NCI-H2081 treated with DMSO at 0.1 percent for 48 hours (cell line): ENCODE measurements around the gene FLNB.
"Not testable (repeated sequence)": the region's sequence is repeated elsewhere in the genome, so short reads cannot be mapped to it uniquely, and the experiment has no call there.

Experiments
- DNase-seq: peaks from one replicate; lab custom pipeline; 2025; lab: John Stamatoyannopoulos, UW

Gene FLNB

DNA sequence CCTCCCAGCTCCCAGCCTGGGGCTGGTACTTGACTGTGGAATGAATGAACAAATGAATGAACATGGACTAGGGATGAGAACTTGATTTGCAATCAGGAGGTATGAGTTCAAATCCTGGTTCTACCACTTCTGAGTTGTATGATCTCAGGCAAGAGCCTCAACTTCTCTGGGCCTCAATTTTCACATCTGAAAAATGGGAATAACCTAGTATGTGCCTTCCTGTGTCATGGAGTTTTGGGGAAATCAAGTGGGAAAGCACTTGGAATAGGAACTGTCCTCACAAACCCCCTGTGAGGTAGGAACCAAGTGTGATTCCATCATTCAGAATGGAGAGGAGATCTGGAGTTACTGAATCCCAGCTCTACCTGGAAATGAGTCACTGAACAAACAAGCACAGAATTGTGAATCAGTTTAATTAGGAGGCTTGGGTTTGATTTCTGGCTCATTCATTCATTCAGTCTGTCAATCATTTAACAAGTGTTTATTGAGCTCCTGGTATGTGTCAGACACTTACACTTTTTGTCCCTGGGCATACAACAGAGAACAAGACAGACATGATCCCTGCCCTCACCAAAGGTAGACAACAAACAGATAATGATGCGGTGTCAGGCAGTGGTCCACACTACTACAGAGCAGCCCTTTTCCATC lies 172.8 kb downstream of the FLNB start:
- DNase-seq = no peak

DNA sequence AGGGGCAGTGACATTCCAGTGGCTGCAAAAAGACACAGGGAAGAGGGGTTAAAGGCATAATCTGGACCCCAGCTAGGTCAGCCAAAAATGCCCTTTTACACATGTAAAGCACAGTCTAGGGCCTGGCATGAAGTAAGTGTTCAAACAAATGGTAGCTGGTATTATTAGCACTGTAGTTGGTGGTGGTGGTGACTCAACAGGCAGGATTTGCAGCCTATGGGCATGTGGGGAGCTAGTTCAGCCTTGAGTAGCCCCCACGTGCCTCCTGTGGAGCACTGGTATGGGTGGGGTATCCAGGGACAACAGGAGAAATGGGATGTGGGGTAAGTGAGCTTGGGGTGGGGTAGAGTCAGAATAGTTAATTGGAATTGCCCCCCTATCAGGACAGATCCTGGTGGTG lies 175.0 kb downstream of the FLNB start:
- DNase-seq = no peak

DNA sequence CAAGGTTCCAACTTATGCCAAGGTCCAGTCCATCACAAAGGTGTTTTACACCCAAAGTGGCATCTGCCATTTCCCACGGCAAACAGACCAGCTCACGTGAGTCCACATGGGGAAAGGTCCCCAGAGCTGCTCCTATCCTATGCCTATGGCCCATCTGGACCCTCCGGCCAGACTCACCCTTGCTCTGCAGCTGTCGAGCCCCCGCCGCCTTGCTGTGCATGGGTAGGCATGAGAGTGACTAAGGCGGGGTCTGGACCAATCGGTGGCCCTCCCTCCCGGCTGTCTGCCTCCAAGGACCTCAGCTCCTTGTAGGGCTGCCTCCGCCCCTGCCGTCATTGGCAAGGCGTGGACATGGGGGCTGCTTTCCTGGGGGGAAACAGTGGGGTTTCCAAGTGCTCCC lies 175.7 kb downstream of the FLNB start:
- DNase-seq = no peak

DNA sequence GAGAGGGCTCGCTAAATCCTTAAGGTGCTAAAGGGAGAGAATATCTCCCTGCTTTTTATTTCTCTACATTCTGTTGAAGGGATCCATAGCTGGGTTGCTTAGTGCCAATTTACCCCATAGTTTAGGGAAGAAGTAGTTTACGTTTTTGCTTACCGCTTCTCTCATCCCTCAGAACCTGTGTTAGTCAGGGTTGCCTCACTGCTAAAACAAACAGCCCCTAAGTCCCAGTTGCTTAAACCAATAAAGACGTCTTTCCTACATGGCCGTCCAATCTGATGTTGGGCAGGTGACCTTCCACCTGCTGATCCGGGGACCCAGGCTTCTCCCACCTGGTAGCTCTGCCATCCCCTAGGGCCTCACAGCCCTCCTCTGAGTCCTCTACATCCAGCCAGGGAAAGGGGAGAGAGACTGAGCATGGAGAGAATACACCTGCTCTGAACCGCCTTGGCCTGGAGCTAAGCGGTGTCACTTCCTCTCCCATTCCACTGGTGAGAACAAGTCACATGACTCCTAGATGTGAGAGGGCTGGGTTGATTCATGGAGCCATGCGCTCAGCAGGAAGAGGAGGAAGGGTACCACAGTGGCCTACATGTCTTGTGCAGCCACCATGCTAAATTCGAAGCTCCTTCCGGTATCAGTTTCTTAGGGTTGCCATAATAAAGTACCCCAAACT lies 176.2 kb downstream of the FLNB start:
- no peak for DNase-seq

DNA sequence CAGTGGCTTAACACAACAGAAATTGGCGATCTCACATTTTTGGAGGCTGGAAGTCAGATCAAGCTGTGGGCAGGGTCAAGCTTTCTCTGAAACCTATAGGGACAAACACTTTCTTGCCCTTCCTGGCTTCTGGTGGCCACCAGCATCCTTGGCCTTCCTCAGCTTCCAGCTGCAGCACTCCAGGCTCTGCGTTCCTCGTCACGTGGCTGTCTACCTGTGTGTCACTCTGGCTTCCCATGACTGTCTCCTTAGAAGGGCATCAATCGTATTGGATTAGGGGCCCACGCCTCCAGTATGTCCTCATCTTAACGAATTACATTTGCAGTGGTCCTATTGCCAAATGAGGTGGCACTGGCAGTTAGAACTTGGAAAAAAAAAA lies 176.7 kb downstream of the FLNB start:
- DNase-seq = no peak

DNA sequence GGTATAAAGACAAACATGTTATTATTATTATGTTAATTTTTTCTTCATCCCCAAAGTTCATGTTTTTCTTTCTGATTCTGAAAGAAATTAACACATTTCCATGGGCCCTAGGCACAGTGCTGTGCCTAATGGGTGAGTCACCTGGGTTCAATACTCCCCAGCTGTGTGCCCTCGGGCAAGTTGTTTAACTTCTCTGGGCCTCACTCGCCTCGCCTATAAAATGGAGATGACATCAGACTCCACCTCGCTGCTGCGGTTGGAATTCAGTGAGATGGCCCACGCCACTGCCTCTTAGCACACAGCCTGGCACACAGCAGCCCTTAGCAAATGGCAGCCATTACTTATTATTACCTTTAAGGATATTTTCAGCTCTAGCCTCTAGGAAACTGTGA lies 179.9 kb downstream of the FLNB start:
- DNase-seq = no peak

DNA sequence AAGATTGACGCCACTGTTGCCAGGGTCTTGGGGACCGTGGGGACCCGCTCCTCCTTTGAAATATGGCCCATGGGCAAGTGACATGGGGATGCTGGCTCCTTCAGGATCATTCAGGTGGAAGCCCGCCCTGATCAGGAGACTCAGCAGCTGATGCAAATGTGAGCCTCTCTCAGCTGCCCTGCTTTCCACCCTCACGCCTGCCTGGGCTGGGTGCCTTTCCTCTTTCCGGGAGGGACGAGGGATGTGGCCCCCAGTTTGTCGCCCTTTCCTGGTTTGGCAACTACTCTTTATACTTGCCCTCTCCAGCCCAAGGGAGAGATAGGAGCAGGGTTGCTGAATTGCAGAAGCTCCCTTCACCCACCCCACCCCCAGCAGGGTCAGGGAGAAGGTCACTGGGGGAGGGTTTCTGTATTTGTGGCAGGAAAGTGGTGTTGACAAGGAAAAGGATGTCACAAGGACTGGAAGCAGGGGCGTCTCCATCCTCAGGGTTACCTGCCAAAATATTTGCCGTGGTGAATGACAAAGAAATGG lies 180.8 kb downstream of the FLNB start:
- no peak for DNase-seq

DNA sequence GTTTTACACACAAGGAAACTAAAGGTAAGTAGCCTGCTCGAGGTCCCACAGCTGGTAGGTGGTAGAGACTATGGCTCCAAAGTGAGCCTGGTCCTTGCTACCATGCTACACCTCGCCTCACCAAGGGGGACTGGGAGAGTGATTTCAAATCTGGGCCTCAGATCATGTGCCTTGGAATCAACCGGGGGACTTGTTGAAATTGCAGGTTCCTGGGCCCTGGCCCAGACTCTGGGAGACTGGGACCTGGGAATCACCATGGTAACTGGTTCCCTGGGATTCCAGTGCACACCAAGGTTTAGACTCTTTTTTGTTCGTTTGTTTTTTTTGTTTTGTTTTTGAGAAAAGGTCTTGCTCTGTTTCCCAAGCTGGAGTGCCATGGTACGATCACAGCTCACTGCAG lies 181.5 kb downstream of the FLNB start:
- no peak for DNase-seq

DNA sequence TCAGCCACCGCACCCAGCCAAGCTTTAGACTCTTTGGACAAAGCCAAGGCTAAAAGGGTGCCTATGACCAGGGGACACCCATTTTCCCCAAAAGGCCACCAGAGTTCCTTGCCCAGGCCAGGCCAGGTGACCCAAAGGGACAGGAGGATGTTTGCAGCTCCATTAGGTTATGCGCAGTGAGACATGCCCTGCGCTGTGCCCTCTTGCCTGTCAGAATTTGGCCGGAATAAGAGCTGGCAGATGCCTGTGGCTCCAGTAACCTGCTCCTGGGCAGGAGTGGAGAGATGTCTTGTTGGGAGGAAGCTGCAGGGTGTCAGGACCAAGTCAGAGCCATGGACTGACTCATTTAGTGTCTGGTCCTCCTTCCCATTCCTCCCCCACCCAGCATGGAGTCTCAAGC lies 182.1 kb downstream of the FLNB start:
- DNase-seq = no peak

DNA sequence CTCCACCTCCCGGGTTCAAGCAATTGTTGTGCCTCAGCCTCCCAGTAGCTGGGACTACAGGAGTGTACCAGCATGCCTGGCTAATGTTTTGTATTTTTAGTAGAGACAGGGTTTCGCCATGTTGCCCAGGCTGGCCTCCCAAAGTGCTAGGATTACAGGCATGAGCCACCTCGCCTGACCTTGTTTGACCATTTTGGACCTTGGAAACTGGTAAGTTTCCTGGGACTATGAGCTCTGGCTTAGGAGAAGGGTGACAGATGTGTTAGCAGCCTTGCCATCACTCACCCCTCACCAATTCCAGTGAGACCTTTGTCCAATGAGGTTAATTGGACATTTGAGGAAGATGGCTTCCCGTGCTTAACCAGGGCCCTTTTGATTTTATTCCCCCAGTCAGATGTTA lies 182.7 kb downstream of the FLNB start:
- DNase-seq = no peak

DNA sequence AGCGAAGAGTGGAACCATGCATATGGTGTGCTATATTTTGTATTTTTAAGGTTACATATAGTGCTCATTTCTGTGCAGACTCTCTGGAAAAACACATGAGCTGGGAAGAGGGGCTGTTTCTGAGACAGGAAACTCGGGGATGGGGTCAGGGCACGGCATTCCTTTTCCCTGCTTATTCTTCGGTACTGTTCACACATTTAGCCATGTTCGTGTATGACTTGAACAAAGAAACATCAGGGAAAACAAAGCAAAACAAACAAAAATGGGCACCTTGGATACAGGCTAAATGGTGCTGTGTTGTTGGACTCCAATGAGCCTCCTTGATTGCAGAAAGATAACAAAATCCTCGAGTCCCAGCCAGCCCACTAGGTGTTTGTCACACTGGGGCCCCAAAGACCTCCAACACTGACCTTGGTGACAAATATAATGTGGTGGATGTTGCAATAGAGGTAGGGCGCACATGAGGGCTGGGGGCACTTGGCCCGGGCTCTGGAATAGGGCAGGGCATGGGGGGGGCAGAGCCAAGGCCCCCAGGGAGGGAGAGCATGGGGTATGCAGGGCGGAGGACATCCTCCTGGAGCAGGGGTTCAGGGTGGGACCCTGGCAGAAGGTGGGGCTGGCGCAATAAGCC lies 183.3 kb downstream of the FLNB start:
- DNase-seq = no peak

DNA sequence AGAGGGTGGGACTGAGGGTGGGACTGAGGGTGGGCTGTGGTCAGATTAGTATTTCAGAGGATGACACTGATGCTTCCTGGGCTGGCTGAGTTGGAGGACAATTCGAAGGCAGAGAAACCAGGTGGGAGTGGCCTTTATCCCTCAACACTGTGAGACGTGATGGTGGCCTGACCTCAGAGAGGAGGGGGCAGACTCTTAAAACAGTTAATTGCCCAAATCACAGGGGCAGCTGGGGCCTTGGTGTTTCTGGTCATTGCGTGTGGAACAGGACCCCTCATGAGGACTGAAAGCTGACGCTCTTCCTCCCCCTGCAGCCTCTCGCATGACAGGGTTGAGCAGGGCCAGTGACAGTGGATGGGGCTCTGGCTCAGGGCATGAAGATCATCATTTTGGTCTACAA lies 183.8 kb downstream of the FLNB start:
- no peak for DNase-seq

DNA sequence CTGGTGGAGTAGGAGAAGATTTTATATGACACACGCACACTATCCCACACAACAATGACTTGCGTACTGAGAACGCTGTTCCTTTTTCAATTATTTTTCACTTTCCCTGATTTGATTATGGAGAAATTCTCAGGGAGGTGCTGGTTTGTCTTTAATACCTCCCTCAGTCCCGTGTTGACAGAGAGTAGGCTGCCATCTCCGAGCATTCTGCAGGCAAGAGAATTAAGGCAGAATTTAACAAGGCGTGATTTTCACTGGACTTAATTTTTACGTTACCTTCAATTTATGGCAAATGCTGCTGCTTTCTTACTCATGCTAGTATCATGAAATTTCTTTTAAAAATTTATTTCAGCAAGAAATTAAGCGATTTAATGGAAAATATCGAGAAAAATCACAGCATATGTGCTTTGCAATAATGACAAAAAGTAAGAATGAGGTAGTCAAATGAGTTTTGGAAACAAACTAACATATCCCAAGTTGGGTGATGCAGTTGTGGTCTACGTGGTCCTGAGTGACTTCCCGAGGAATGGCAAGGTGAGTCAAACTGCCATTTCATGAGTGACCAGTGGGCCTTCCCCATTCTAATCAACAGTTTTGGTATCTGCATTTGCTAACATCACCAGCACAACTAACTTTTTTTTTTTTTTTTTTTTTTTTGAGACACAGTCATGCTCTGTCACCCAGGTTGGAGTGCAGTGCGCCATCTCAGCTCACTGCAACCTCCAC lies 185.6 kb downstream of the FLNB start:
- DNase-seq = no peak

DNA sequence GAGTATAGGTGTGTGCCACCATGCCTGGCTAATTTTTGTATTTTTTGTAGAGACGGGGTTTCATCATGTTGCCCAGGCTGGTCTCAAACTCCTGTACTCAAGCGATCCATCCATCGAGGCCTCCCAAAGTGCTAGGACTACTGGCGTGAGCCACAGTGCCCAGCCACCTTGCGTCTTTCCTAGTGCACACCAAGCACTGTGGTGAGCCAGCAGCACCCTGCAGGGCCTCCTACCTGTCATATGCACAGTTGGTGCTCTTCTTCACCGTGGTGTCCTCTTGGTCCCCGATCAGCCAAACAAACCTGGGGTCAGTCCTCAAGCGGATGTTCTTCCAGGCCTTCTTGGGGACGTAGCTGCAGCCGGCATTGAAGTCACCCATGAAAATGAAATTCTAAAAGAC lies 189.4 kb downstream of the FLNB start:
- DNase-seq = no peak

DNA sequence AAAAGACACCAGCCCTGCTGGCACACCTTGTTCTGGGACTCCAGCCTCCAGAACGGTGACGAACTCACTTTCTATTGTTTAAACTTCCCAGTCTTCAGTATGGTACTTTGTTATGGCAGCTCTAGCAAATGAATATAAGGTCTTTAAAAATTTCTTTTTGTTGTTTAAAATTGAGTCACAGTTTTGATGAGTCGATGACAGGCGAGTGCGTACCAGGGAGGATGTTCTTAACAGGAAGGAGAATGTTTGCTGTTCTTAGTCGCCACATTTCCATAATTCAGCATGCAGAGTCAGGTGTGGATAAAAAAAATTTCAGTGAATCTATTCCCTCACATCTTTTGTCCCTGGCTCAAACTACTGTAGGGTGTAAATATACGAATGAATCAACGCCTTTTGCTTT lies 190.1 kb downstream of the FLNB start:
- no peak for DNase-seq

DNA sequence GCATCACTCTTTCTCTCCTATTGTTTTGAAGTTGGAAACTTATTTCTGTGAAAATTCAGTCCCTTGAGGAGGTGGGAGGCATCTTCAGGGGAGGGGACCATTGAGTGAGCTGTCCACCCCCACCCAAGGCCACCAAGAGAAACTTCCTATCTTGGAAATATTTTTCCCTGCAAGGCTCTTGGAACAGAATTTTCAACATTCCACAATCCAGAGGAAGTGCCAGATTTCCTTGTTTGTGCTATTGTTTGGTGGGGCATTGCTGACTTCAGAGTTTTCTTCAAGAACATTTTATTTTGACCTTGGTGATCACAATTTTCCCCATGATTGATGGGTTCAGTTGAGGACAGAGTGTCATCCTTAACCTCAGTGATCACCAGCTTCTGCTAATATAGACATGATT lies 190.6 kb downstream of the FLNB start:
- no peak for DNase-seq

DNA sequence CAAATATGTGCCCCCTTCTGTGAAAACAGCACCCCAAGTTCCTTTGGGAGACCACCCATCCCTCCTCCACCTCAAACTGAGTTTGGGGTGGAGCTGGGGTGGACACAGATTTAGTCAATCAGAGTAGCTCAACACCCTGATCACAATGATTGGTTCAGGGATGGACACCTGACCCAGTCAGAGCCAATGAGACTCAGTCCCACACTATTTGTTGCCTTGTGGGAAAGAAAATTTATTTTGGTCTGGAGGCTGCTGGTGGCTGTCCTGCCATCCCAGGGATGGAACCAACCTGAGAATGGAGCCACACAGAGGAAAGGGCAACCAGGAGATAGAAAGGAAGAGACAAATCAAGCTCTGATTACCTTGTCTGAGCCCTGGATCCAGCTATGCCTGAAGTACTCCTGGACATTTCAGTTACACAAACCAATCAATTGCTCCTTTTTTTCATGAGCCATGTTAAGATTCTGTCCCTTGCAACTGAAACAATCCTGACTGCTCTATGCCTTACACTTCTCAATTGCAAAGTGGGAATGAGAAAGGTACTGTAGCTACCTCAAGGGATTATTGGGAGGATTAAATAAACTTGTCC lies 192.0 kb downstream of the FLNB start:
- no peak for DNase-seq

DNA sequence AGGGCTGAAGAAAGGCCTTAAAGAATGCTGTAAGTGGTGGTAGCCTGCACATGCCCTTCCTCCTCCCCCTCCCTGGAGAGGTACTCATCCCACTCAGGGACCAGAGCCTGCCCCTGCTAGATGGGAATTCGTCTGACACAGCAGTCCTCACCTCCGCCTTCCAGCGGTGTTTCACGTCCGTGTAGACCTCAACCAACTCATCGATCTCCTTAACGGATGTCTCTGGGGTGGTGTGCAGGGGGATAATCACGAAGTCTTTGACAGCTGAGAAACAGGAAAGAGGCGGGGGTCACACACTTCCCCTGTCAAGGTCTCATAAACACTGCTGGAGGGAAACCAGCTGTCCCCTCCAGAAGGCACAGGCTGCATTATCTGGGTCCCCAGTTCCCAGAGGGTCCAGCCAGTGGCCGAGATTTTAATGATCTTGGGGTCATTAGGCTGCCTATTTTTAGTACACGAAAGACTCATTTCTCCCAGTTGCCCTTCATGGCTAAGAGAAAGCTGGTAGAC lies 192.7 kb downstream of the FLNB start:
- DNase-seq = no peak

DNA sequence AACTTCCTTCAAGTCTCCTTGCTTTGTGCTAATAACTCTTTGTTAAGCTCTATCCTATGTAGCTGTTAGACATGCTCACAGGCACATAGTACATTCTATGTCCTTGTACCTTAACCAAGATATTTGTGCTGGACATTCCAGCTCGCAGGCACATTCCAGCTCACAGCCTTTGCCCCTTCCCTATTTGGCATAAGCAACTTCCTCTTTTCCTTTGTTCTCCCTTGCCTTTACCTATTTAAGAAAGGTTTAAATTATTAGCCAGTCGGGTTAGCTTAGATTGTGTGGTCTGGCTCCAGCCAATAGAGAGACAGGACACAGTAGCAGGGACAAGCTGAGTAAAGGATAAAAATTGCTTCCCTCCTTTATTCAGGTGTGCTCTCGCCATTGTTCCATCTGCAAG lies 193.2 kb downstream of the FLNB start:
- DNase-seq = not testable (repeated sequence)

DNA sequence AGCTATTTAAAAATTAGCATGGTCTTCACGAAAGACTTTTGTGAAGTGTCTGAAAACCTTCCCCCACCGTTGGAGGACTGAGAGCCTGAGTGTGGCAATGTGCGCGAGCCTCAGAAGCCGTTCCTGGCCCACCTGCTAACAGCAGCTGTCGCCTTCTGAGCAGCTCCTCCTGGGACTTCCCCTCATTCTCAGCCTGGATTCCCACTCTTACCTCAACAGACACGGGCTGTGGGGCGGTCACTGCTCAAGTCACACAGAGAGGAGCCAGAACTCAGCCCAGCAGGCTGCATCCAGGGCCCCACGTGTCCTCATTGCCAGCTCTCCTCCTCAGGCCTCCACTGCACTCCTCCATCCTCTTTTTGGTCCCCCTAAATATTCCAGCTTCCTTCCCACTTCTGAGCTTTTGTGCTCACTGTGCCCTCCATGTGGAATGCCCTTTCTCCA lies 194.7 kb downstream of the FLNB start:
- no peak for DNase-seq

DNA sequence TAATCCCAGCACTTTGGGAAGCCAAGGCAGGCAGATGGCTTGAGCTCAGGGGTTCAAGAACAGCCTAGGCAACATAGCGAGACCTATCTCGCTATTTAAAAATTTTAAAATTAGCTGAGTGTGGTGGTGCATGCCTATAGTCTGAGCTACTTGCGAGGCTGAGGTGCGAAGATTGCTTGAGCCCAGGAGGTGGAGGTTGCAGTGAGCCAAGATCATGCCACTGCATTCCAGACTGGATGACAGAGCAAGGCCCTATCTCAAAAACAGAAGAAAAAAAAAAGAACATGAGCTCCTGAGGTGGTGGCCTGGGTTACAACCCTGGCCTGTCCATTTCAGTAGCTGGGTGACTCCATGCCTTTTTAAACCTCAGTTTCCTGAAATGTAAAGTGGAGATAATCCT lies 195.3 kb downstream of the FLNB start:
- DNase-seq = no peak

DNA sequence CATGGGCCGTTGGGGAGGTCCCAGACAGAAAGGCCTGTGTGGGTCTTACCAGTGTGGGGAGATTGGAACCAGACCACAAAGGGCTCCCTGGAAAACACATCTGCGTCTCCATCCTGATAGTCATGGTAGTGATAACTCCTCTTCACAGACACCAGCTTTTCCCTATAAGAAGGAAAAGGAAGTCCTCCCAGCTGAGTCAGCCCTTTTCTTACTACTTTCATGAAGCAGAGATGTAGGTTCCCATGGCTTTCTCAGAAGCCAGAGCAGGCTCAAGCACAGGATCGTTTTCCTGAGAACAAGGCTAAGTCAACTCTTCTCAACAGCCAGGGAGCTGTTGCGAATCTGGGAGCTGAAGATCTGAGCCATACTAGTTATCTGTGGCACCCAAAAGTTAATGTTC lies 196.5 kb downstream of the FLNB start:
- DNase-seq = no peak
